HG03175 (cell line): ENCODE data around the gene SUDS3.
"Not testable (repeated sequence)": the region's sequence is repeated elsewhere in the genome, so short reads cannot be mapped to it uniquely, and the experiment has no call there.

Experiments used
- ATAC-seq: cut with Tn5 transposase; IDR thresholded peaks from one replicate; pipeline ENCODE4 v1.9.1; 2021; ENCODE audit warnings: mild to moderate bottlenecking, moderate library complexity; ENCODE audit not compliant: unreplicated experiment

The SUDS3 gene

DNA sequence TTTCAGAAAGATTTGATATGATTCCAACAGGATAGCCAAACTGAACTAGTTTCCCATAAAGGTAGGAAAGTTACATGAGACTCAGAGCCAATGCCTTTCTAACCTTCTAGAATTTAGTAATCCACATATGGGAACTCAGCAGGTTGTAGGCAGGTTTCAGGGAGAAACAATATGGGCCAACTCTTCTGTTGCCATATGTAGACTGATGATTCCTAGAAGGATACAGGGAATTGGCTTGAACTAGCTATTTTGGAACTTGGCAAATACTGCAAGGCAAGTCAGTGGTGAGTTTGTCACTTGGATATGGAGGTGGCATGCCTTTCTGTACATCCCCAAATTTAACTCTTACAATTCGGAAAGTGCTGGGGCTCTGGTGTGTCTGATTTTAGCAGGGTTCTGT lies 15.5 kb downstream of the SUDS3 start:
- ATAC-seq = no peak

GRCh38 chr12:118397708-118398440 lies 21.5 kb downstream of the SUDS3 start:
- ATAC-seq = no peak

DNA sequence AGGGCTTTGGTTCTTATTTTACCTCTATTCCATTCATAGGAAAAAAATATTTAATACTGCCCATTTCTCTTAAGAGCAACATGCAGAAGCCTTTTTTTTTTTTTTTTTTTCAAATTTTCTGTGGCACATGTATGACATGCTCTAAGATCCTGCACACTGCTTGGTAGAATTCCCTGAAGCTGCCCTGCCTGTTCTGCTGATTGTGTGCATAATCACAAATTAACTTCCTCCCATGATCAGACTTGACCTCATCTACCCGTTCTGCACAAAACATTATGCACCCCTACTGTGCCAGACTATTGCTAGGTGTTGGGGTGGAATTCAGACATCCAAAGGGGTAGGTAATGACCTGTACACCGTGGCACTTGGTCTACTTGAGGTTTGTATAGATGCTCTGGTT lies 22.2 kb downstream of the SUDS3 start:
- ATAC-seq = no peak

- no peak for ATAC-seq
These were observed 22.6 kb downstream of the SUDS3 start for GRCh38 chr12:118398940-118399339.

DNA sequence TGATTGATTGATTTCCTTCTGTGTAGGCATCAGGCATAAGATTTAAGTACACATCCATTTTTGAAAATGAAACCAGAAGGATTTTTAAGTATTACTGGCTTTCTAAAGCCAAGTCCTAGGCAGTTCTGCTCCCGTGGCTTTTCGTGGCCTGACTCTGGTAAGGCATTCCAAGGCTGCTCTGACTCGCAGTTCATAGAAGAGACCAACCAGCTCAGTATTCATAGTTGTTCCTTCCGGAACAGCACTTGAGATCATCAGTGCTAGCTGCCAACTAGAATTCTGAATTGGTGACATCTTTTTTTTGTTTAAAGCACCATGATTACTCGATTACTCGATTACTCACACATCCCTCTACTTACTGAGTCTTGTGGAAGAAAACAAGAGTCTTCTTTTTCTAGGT lies 25.9 kb downstream of the SUDS3 start:
- no peak for ATAC-seq

DNA sequence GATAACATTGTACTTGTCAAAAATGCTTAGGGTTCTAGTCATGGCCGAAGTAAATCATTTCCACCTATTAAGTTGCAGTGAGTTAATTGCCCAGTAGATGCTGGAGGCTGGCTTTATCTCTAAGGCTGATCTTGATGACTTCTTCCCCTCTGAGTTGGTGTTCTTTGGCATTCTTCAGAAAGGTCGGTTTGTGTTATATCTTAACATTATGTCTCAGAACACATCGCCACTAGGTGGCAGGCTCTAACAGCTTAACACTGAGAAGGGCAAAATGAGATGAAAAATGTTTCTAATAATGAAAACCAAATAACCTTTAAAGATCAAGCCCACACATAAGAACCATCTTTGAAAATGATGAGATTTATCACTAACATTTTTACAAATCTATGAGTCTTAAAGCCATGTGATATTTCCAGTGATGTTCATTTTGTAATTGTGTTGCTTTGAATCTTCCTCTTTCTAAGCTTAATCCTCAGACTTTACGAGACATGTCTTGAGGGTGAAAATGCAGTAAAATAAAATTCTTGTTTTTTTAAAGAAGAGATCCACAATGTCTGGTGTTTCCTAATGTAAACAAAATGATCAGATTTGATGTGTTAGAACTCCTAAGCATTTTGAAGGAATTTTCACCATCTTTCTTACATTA lies 28.6 kb downstream of the SUDS3 start:
- ATAC-seq = peak; percentile 47

DNA sequence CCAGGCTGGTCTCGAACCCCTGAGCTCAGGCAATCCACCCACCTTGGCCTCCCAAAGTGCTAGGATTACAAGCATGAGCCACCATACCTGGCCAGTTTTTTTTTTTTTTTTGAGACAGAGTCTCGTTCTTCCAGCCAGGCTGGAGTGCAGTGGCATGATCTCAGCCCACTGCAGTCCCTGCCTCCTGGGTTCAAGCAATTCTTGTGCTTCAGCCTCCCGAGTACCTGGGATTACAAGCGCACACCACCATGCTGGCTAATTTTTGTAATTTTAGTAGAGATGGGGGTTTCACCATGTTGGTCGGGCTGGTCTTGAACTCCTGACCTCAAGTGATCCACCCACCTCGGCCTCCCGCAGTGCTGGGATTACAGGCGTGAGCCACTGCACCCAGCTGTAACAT lies 31.9 kb downstream of the SUDS3 start:
- not testable (repeated sequence) for ATAC-seq

- ATAC-seq = no peak
These were observed 33.5 kb downstream of the SUDS3 start for GRCh38 chr12:118409834-118410233.

DNA sequence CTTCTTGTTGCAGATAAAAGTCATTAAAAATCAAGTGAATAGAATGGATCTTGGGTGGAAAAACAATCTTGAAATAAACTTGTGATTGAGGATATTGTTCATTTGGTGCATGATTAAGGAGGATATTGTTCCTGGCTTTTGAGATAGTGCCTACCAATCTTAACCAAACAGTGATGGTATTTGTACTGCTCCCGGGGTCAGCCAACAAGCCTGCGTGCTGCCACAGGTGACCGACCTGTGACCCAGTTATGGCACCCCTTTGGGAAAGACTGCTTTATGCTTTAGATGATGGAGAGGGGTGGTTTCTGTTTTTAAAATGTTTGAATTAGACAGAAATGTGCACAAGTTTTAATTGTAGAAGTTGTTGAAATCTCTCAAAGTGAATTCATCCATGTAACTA lies 41.6 kb downstream of the SUDS3 start:
- ATAC-seq = no peak

GRCh38 chr12:118418385-118419057 lies 42.2 kb downstream of the SUDS3 start:
- ATAC-seq = no peak

GRCh38 chr12:118420673-118421072 lies 44.3 kb downstream of the SUDS3 start:
- no peak for ATAC-seq

DNA sequence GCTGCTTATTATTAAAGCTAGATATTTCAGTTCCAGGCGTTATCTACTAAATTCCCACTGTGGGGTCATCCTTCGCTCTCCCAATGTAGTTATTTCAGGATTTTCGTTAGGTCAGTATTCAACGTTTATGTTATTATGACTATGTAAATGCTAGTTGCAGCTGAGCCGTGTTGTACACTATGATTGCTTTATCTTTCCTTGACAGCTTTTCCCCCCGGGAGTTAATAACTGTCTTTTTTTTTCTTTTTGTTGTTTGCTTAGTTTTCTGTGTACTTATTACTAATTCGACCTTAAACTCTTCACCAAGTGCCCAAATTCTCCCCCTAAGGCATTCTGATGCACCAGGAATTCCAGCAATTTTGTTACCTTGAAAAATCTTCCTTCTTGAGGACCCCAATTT lies 48.5 kb downstream of the SUDS3 start:
- ATAC-seq = no peak

GRCh38 chr12:118425364-118425763 lies 49.0 kb downstream of the SUDS3 start:
- ATAC-seq = no peak

DNA sequence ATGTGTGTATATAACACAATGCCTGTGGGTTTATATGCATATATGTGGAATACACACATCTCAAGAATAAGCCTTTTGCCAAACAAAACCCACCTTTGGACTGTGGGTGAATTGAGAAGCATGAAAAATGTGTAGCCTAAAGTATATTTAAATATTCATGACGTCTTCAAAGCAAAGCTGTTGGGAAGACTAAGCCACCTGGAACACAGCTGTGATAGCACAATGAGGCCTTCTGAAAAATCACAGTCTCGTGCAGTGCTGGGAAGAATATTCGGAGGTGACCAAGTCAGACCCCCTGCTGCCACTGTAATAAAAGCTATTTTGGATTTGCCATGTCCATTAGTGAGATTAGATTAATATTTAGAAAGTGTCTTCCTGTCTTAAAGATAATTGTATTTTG lies 51.5 kb downstream of the SUDS3 start:
- no peak for ATAC-seq

DNA sequence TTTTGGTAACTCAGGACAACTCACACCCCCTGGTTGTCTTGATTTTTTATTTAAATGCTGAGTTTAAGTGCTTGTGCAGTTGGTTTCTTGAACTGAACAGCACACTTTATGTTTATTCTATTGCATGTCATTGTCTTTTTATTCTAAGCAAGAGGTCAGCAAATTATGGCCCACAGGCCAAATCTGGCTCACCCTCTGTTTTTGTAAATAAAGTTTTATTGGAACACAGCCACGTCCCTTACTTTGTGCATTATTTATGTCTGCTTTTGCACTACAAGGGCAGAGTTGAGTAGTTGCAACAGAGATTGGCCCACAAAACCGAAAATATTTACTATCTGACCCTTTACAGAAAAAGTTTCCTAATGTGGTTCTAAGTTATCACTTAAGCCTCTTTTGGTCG lies 52.3 kb downstream of the SUDS3 start:
- ATAC-seq = no peak

DNA sequence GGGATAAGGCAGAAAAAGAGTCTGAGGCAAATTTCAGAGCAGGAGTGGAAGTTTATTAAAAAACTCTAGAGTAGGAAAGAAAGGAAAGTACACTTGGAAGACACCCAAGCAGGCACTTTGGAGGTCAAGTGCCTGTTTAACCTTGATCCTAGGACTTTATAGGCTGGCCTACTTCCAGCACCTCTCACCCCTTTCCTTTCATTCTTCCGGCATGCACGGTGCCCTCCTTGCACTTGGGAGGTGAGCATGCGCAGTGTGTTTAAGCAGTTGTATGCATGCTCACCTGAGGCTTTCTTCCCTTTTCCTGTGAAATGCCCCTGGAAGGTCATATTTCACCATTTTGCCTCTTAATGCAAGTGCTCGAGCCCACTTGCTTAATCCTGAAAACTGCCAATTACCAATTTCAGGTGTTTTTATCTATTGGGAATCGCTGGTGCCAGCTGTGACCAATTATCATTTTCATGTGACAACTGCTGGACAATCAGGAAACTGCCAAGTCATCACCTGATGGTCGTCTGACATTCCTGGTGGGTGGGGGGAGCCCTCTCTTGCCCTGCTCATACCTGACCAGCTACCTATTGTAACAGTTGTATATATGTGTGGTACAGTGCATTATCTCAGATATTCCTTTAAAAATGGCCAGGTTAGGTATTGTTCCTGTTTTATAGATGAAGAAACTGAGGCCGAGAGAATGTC lies 53.5 kb downstream of the SUDS3 start:
- ATAC-seq = no peak

DNA sequence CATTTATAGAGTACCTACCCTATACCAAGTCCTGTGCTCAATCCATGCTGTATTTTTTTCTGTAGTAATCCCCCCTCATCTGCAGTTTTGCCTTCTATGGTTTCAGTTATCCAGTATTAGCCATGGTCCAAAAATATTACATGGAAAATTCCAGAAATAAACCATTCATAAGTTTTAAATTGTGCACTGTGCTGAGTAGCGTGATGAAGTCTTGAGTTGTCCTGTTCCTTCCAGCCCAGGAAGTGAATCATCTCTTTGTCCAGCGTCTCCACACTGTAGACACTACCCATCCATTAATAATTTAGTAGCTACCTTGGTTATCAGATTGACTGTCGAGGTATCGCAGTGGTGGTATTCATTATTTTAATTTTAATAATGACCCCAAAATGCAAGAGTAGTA lies 54.2 kb downstream of the SUDS3 start:
- no peak for ATAC-seq

- no peak for ATAC-seq
These were observed 56.6 kb downstream of the SUDS3 start for GRCh38 chr12:118432812-118433545.

- ATAC-seq = no peak
These were observed 59.8 kb downstream of the SUDS3 start for GRCh38 chr12:118436002-118436730.

DNA sequence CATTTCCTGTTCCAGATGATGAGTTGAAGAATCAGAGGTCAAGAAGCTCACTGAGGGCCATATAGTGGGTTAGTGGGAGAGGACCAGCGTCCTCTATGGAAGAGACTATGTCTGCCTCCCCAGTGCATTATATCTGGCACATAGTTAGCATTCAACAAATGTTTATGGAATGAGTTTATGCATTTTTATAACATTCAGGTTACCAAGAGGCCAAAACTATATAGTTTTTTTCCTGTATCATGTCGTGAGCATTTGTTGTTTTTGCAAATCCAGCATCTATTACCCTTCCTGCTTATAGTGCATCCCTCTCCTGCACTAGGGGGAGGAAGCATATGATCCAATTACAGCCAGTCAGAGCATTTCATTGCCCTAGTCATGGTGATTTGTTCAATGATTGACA lies 60.6 kb downstream of the SUDS3 start:
- ATAC-seq = no peak
